Measurements from ENCODE around the gene KAT6B. TPM values are rescaled to one million over a fixed set of nuclear protein-coding genes. Genes with fewer than 3 reads are reported as not detected.
"Not testable (repeated sequence)": the region's sequence is repeated elsewhere in the genome, so short reads cannot be mapped to it uniquely, and the experiment has no call there.

Gene KAT6B
- total RNA-seq, 2 experiments from 2014 or later: 22.2 to 23.4 TPM

DNA sequence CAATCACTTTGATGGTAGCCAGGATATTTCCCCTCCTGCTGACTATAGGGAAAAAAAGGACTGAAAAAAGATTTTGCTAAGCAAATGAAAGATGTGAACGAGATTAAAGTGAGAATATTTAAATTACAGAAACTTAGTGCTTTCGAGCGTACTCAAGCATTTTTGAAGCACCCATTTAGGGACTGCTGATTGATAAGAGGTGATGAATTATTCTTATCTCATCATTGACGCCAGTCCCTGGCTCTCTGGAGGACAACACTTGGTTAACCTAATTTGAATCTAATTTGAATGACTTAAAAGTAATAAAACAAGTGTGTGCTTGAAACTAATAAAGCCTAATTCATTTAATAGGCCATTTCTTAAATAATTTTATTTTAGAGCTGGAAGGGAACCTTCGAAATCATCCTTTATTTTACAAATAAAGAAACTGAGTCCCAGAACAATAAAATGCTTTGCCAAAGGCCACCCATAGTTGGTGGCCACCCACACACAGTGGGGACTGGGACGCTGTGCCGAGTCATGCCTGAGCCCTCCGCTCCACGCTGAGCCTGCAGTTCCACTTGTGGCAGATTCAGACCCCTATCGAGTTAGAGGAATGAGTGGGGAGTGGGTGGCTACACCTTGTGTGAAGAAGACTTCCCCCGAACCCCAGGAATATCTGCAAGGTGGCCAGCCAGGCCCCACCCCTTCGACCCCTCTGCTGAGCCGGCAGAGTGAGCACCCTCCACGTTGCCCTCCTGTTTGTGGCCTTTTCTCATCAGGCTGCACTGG is 223.9 kb downstream of the KAT6B start:
- peaks cover 9% of the 10 kb centered on the region for H3K4me1 Mint-ChIP-seq
- no peaks in the 10 kb centered on the region for H3K36me3 Mint-ChIP-seq
- DNase-seq: no peak
- H3K27ac Mint-ChIP-seq: no peak overlapping the region
- no peaks in the 10 kb centered on the region for H3K9me3 Mint-ChIP-seq
- no peak overlapping the region for H3K4me3 Mint-ChIP-seq
- H3K27me3 Mint-ChIP-seq: peaks cover 6% of the 10 kb centered on the region

DNA sequence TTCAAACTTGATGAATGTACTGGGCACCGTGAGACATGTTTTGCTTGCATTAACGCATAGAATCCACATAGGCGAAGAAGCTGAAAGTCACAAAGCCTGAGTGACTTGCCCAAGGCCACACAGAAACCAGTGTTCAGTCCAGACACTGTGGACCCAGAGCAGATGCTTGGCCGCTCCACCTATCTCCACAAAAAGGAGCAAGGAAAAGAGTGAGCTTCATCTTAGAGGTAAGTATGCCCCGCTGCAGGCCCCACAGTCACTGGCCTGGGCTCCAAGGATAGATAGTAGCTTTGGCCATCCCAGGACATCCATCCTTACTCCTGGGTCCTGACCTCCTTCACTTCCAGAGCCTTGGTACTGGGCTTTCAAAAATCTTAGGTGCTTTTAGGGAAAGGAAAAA is 224.9 kb downstream of the KAT6B start:
- no peak overlapping the region for H3K27ac Mint-ChIP-seq
- no peak overlapping the region for H3K4me3 Mint-ChIP-seq
- H3K36me3 Mint-ChIP-seq: no peaks in the 10 kb centered on the region
- H3K4me1 Mint-ChIP-seq: peaks cover 9% of the 10 kb centered on the region
- no peak for DNase-seq
- H3K9me3 Mint-ChIP-seq: no peaks in the 10 kb centered on the region
- peaks cover 6% of the 10 kb centered on the region for H3K27me3 Mint-ChIP-seq

DNA sequence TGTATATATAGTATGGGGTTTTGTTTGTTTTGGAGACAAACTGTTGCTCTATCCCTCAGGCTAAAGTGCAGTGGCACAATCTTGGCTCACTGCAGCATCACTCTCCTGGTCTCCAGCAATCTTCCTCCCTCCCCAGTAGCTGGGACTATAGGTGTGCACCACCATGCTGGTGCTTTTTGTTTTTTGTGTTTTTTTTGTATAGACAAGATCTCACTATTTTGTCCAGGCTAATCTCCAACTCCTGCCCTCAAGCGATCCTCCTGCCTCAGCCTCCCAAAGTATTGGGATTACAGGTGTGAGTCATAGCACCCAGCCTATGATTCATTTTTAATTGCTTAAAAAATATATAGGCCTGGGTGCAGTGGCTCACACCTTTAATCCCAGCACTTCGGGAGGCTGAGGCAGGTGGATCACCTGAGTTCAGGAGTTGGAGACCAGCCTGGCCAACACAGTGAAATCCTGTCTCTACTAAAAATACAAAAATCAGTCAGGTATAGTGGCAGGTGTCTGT is 229.6 kb downstream of the KAT6B start:
- not testable (repeated sequence) for H3K9me3 Mint-ChIP-seq, DNase-seq, H3K4me1 Mint-ChIP-seq, H3K36me3 Mint-ChIP-seq, H3K27ac Mint-ChIP-seq, H3K27me3 Mint-ChIP-seq, H3K4me3 Mint-ChIP-seq

DNA sequence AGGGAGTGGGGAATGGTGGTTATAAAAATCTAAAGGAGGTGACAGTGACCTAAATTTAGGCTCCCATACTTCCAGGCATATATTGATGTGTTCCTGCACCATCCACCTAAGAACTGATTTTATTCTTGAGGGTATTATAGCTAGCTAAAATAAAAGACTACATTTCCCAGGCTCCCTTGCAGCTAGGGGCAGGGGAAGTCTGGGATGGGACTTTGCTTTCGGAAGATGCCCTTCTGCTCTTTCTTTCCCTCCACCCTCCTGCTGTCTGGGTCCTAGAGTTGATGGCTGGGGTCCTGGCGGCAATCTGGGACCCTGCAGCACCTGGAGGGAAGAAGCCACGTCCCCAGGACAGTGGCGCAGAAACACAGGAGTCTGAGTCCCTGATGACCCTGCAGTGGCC is 231.3 kb downstream of the KAT6B start:
- Mint-ChIP-seq H3K4me3 (no peak overlapping the region), H3K4me1 (no peaks in the 10 kb centered on the region), H3K9me3 (no peaks in the 10 kb centered on the region), H3K36me3 (no peaks in the 10 kb centered on the region), H3K27ac (no peak overlapping the region), H3K27me3 (no peaks in the 10 kb centered on the region)
- no peak for DNase-seq

DNA sequence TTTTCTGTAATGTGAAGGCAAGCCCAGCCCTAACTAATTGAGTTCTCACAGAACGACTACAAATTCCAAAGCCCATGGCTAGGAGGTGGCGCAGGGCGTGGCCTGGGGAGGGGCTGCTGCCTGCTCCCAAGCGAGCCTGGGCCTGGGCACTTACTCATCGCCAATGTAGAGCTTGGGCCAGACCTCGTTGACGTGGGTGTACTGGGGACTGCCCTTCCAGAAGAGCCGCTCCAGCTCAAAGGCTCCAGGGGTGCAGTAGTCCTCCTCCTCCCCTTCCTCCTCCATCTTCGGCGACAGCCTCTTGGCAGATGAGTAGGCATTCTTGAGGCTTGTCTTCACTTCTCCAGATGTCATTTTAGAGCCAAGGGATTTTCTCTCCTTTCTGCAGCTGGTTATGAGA is 231.8 kb downstream of the KAT6B start:
- no peaks in the 10 kb centered on the region for H3K36me3 Mint-ChIP-seq
- no peaks in the 10 kb centered on the region for H3K27me3 Mint-ChIP-seq
- no peak overlapping the region for H3K27ac Mint-ChIP-seq
- no peak overlapping the region for H3K4me3 Mint-ChIP-seq
- no peak for DNase-seq
- no peaks in the 10 kb centered on the region for H3K4me1 Mint-ChIP-seq
- no peaks in the 10 kb centered on the region for H3K9me3 Mint-ChIP-seq

DNA sequence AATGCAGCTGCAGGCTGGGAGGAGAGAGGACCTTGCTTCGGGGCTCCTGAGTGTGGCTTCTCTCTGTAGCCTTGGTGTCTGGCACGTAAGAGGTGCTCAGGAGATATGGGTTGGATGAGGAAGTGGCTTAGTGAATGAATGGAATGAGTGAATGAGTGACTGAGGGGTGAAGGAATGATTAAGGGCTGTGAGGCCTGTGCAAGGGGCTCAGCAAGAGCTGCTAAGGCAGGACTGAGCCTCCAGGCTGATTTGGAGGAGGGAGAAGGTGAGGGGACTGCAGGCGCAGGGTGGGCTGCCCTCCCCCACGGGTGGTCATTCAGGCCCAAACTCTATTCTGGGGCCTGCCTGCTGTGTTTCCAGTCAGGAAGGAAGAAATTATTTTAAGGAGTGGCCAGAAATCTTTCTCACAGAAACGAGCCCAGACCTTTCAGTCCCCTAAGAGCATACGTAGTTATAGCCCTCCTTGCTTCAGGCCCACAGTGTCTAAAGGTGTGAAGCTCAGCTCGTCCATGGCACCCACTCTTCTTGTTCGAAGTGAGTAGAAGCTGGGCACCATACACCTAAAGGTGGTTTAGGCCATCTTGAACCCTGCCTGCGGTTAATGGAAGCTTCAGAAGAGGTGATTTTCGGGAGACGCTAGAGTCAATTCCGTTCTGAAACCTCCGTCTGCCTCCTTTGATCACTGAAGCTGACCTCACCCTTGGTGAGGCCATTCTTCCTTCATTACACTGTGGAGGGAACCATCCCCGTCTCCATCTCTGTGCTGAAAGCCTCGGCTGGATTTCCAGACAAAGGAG is 235.5 kb downstream of the KAT6B start:
- no peak overlapping the region for H3K4me3 Mint-ChIP-seq
- no peaks in the 10 kb centered on the region for H3K36me3 Mint-ChIP-seq
- H3K9me3 Mint-ChIP-seq: no peaks in the 10 kb centered on the region
- no peaks in the 10 kb centered on the region for H3K4me1 Mint-ChIP-seq
- H3K27ac Mint-ChIP-seq: no peak overlapping the region
- no peak for DNase-seq
- H3K27me3 Mint-ChIP-seq: no peaks in the 10 kb centered on the region

DNA sequence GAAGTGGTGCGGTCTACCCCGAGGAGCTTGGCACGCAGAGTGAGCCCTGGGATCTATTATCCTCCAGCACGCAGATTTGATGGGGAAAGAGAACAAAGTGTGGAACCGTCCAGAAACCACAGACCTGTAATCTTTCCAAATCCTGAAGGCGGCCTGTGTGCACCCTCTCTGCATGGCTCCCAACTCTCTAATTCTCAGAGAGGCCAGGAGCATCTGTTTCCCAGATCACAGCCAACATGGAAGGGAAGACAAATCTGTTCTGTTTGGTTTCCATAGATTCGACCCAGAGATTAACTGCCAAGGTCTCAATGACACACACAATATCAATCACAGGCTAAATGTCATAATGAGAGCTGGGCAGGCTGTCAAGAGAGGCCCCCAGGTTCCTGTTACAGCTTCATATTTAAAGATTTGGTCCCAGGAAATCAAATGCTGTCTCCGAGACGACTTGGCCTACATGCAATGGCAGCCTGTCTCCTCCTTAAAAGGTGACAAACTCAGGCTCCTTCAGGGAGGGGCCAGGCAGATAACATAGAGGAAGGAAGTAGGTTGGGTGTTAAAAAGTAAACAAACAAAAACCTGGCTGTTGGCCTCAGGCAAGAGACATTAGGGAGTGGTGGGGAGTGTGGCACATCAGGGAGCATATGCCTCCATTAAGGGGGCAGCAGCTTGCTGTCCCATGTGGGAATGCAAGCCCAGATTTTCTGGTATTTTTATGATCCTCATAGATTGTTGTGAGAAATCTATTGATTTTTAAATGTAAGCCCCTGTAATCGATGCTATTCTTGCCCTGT is 236.3 kb downstream of the KAT6B start:
- no peaks in the 10 kb centered on the region for H3K36me3 Mint-ChIP-seq
- H3K27ac Mint-ChIP-seq: no peak overlapping the region
- no peak for DNase-seq
- H3K9me3 Mint-ChIP-seq: no peaks in the 10 kb centered on the region
- H3K4me1 Mint-ChIP-seq: no peaks in the 10 kb centered on the region
- H3K4me3 Mint-ChIP-seq: no peak overlapping the region
- no peaks in the 10 kb centered on the region for H3K27me3 Mint-ChIP-seq

DNA sequence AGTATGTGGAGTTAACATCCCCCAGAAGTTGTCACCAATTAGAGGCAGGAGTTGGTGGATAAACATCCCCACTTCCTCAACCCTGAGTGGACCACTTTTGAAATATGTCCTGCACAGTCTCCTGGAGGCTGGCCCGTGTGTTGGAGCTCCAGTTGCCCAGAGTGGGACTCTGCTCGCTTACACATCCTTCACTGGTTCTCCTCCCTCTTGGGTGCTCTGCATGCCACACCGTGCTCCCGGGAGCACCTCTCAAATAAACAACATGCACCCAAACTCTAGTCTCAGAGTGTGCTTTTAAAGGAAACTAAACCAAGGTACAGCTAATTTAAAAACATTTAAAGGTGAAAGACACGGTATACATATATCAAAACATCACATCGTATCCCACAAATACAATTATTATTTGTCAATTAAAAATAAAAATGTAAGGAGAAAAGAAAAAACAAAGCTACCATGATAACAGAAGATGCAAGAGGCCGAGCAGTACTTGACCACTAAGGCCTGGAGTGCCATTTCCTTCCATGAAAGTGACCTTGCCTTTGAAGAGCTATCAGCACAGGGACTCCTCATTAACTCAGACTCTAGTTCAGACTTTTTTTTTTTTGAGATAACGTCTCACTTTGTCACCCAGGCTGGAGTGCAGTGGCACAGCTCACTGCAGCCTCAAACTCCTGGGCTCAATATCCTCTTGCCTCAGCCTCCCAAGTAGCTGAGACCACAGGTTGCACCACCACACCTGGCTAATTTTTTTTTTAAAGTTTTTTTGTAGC is 237.2 kb downstream of the KAT6B start:
- Mint-ChIP-seq H3K36me3 (no peaks in the 10 kb centered on the region), H3K4me3 (no peak overlapping the region), H3K27ac (no peak overlapping the region), H3K9me3 (no peaks in the 10 kb centered on the region), H3K4me1 (no peaks in the 10 kb centered on the region), H3K27me3 (no peaks in the 10 kb centered on the region)
- DNase-seq: no peak

DNA sequence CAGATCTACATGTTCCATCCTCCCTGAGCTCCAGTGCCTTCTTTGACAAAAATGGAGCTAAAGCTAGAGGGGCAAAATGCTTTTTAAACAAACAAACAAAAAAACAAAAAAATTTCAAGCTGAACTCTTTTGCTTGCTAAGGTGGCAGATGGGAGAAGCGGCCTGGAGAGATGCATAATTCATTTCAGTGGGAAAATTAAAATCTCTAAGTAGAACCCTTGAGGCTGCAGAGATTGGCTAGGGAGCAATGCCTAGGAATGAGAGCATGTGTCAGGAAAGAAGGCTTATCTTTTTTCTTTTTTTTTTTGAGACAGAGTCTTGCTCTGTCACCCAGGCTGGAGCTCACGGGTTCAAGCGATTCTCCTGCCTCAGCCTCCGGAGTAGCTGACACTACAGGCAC is 238.7 kb downstream of the KAT6B start:
- Mint-ChIP-seq H3K4me3 (no peak overlapping the region), H3K4me1 (no peaks in the 10 kb centered on the region), H3K27ac (no peak overlapping the region), H3K36me3 (no peaks in the 10 kb centered on the region), H3K27me3 (no peaks in the 10 kb centered on the region), H3K9me3 (no peaks in the 10 kb centered on the region)
- no peak for DNase-seq

DNA sequence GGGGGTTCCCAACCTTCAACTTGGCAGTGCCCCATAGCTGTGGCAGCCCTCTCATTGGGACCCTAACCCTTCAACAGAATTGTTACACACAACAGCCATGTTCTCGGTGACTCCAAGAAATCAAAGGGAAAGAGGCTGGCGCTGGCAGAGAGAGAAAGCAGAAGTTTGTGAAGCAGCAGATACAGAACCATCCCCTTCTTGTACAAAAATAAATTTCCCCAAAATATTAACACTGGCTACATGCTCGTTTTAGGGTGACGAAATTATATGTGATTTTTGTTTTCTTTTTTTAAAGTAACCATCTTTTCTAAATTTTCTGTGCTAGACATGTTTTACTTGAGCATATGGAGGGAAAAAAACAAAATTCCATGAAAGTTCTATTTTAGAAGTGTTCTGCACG is 239.9 kb downstream of the KAT6B start:
- Mint-ChIP-seq H3K4me3 (no peak overlapping the region), H3K27me3 (no peaks in the 10 kb centered on the region), H3K4me1 (no peaks in the 10 kb centered on the region), H3K9me3 (no peaks in the 10 kb centered on the region), H3K27ac (no peak overlapping the region), H3K36me3 (no peaks in the 10 kb centered on the region)
- DNase-seq: no peak

DNA sequence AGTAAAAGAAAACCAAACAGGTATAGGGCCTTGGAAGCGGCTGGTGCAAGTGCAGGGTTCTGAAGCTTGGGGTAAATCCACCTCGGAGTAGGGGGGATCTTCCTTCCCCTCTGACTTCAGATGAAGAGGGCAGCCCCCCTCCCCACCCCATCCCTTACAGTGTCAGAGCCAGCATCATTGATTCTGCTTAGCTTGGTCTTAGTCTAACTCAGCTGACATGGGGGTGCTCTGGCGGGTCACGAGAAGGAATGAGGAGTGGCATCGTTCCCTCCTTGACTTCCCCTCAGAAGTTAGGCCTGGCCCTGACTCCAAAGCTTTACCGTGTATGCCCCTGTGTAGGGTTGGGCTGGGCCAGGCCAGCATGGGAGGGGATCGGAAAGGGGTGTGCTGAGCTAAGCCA is 240.9 kb downstream of the KAT6B start:
- no peaks in the 10 kb centered on the region for H3K36me3 Mint-ChIP-seq
- no peak for DNase-seq
- no peaks in the 10 kb centered on the region for H3K4me1 Mint-ChIP-seq
- no peak overlapping the region for H3K27ac Mint-ChIP-seq
- H3K27me3 Mint-ChIP-seq: no peaks in the 10 kb centered on the region
- no peak overlapping the region for H3K4me3 Mint-ChIP-seq
- H3K9me3 Mint-ChIP-seq: no peaks in the 10 kb centered on the region

DNA sequence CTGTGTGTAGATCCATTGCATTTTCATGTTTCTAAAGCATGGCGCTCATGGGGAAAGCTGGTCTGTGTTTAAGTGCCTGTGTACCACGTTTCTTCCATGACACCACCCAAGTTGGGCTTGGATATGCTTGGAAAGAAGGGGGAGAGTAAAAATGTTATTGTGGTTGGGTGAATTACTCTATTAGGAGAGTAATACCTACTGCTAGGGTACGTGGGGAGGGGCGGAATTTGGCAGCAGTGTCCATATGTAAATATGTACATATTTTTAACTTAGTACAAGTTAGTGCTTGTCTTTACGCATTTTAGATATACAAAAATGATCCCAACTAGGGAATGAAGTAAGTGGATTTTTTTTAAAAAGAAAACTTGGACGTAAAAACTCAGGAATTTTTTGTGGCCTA is 242.1 kb downstream of the KAT6B start:
- Mint-ChIP-seq H3K27ac (no peak overlapping the region), H3K4me1 (no peaks in the 10 kb centered on the region), H3K27me3 (no peaks in the 10 kb centered on the region), H3K36me3 (no peaks in the 10 kb centered on the region), H3K4me3 (no peak overlapping the region), H3K9me3 (no peaks in the 10 kb centered on the region)
- DNase-seq: no peak

DNA sequence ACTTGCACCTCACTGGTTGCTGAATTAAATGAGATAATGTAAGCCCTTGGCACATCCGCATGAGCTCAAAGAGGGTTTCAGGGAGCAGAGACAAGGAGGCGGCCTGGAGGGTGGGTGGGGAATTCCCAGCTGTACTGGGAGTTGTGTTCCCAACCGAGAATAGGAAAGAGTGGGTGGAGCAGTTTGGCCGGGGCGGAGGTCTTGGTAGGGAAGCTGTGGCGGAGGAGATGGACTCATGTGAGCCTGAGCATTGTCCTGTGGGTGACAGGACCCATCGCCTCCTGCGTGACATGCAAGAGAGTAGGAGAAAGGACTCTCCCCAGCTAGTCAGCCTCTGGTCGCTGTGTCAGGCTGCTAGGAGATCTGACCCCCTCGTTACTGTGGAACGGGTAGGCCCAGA is 244.1 kb downstream of the KAT6B start:
- H3K36me3 Mint-ChIP-seq: no peaks in the 10 kb centered on the region
- peaks cover 8% of the 10 kb centered on the region for H3K4me1 Mint-ChIP-seq
- no peak overlapping the region for H3K27ac Mint-ChIP-seq
- no peak overlapping the region for H3K4me3 Mint-ChIP-seq
- DNase-seq: no peak
- no peaks in the 10 kb centered on the region for H3K9me3 Mint-ChIP-seq
- H3K27me3 Mint-ChIP-seq: no peaks in the 10 kb centered on the region

DNA sequence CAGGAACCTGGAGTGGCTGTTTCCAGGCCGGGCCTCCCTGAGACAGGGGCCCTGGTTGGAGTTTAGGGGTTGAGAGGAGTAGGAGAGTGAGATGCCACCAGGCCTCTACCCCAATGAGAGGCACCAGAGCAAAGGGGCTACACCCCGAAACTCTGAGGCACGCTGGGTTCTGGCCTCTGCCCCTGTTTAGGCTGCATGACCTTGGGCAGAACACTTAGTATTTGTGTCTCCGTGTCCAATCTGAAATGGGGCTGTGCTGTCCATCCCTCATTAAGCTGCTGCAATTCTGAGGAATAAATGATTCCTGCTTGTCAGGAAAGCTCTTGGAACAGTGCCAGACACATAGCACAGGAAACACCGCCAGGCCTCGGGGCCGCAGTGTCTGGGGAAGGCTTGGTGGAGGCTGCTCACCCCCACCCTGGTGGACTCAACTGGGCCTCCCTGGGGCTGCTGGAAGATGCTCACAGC is 244.6 kb downstream of the KAT6B start:
- Mint-ChIP-seq H3K4me1 (peaks cover 8% of the 10 kb centered on the region), H3K27me3 (no peaks in the 10 kb centered on the region), H3K4me3 (no peak overlapping the region), H3K9me3 (no peaks in the 10 kb centered on the region), H3K36me3 (no peaks in the 10 kb centered on the region), H3K27ac (no peak overlapping the region)
- no peak for DNase-seq

Measured in activated naive CD8-positive, alpha-beta T cell treated with anti-CD3 and anti-CD28 coated beads for 36 hours (primary cell).